ENCODE measurements around the gene SLC38A8.

DNA sequence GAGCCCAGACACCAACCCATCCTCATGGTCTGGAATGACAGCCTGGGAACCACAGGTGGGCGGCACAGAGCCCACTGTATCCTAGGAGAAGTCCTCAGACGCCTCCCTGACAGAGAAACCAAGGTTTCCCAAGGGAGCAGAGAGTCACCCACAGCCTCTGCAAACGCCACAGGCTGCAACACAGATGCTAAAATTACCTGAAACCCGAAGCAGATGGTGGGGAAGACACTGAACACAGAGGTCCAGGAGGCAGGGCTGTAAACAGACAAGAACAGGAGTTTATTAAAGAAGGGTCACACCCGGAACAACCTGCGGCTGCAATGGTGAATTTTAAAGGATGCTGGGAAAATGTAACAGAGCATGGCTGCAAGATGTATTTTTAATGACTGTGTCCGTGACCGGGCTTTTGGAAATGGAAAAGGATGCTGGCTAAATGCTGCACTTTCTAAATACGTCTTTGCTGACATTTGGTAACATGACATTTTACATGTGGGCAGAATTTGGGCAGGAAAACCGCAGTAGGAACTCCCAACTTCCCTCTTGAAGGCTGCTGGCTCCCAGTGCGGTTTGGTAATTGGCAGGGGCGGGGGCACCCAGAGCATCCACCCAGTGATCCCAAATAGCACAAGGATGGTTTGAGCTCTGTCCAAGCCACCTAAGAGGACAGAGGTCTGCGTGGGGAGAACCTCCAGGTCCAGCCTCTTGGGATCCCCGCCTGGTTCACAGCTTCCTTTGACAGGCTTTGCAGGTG, 13.1 kb downstream of the SLC38A8 start:
- TF ChIP-seq POLR2A (IDR thresholded peaks at IDR 0.05), result no peak
- TF ChIP-seq, protein P1, sequence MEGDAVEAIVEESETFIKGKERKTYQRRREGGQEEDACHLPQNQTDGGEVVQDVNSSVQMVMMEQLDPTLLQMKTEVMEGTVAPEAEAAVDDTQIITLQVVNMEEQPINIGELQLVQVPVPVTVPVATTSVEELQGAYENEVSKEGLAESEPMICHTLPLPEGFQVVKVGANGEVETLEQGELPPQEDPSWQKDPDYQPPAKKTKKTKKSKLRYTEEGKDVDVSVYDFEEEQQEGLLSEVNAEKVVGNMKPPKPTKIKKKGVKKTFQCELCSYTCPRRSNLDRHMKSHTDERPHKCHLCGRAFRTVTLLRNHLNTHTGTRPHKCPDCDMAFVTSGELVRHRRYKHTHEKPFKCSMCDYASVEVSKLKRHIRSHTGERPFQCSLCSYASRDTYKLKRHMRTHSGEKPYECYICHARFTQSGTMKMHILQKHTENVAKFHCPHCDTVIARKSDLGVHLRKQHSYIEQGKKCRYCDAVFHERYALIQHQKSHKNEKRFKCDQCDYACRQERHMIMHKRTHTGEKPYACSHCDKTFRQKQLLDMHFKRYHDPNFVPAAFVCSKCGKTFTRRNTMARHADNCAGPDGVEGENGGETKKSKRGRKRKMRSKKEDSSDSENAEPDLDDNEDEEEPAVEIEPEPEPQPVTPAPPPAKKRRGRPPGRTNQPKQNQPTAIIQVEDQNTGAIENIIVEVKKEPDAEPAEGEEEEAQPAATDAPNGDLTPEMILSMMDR (IDR thresholded peaks at IDR 0.05), result no peak

All from Peyer's patch (tissue), 4 donors.